CD14-positive monocyte (primary cell): Measurements from ENCODE around the gene BHLHE23. TPM values are rescaled to one million over a fixed set of nuclear protein-coding genes. Genes with fewer than 3 reads are reported as not detected.
A peak's percentile ranks its signal among the peaks of the same experiment; 100 is the strongest.

Source experiments
- DNase-seq, 3 donors: peaks; one replicate each; pipeline ENCODE4 v3.0.0-alpha.2; 2011 to 2022
- H2AFZ ChIP-seq: 2 replicates; pipeline ENCODE4 v1.6.0; 2012; ENCODE audit warnings: mild to moderate bottlenecking, low read depth, low read length, inconsistent platforms; ENCODE audit not compliant: insufficient read depth, poor library complexity, severe bottlenecking
- H3K27ac ChIP-seq, 2 donors: 1 replicate in 1 of 2; 2 replicates in 1 of 2; pipeline ENCODE4 v1.5.1; 2012 to 2013; ENCODE audit warnings: low read length in 2 of 2, control low read depth in 1 of 2, inconsistent platforms in 1 of 2, low read depth in 1 of 2, mild to moderate bottlenecking in 1 of 2
- H3K27me3 ChIP-seq, 2 donors: one replicate each; pipeline versions ENCODE4 v1.6.0 to v1.6.1; 2011 to 2013; ENCODE audit warnings: low read length in 2 of 2; ENCODE audit not compliant: control insufficient read depth in 2 of 2, insufficient read depth in 2 of 2
- H3K36me3 ChIP-seq, 2 donors: replicated peaks in 1 of 2; 1 replicate in 1 of 2; 2 replicates in 1 of 2; pipeline versions ENCODE4 v1.5.1 to v1.6.1; 2012 to 2013; ENCODE audit warnings: low read length in 2 of 2, control low read depth in 1 of 2, inconsistent platforms in 1 of 2, mild to moderate bottlenecking in 1 of 2; ENCODE audit not compliant: insufficient read depth in 2 of 2, control insufficient read depth in 1 of 2
- H3K4me1 ChIP-seq, 2 donors: 1 replicate in 1 of 2; 2 replicates in 1 of 2; pipeline versions ENCODE4 v1.5.1 to v1.6.1; 2012 to 2013; ENCODE audit warnings: low read length in 2 of 2, control low read depth in 1 of 2, inconsistent platforms in 1 of 2, mild to moderate bottlenecking in 1 of 2, moderate library complexity in 1 of 2; ENCODE audit not compliant: insufficient read depth in 2 of 2, control insufficient read depth in 1 of 2
- H3K4me2 ChIP-seq: replicated peaks from 2 replicates; pipeline ENCODE3; 2012; ENCODE audit warnings: low read length, moderate library complexity, mild to moderate bottlenecking; ENCODE audit not compliant: poor library complexity, severe bottlenecking; ENCODE audit errors: extremely low read depth
- H3K4me3 ChIP-seq, 3 experiments: fragments of 200-600 bp in 1 of 3; sonication (generic) in 1 of 3; replicated peaks in 1 of 3; 1 replicate in 2 of 3; 2 replicates in 1 of 3; pipeline ENCODE4 v1.5.1; 2011 to 2013; ENCODE audit warnings: low read length in 3 of 3, mild to moderate bottlenecking in 3 of 3, control low read depth in 2 of 3, low read depth in 2 of 3, inconsistent platforms in 1 of 3, moderate library complexity in 1 of 3
- H3K79me2 ChIP-seq: 2 replicates; pipeline ENCODE4 v1.6.0; 2012; ENCODE audit warnings: mild to moderate bottlenecking, control low read depth, inconsistent platforms, low read length, moderate library complexity; ENCODE audit not compliant: insufficient read depth
- H3K9ac ChIP-seq: 2 replicates; pipeline ENCODE4 v1.6.0; 2017; ENCODE audit warnings: low read length, mild to moderate bottlenecking; ENCODE audit not compliant: insufficient read depth, poor library complexity, severe bottlenecking
- H3K9me3 ChIP-seq, 2 donors: replicated peaks in 1 of 2; 1 replicate in 1 of 2; 2 replicates in 1 of 2; pipeline versions ENCODE4 v1.5.1 to v1.6.1; 2012 to 2013; ENCODE audit warnings: low read length in 2 of 2, control low read depth in 1 of 2; ENCODE audit not compliant: control insufficient read depth in 1 of 2, insufficient read depth in 1 of 2
- H4K20me1 ChIP-seq: 2 replicates; pipeline ENCODE4 v1.6.0; 2012; ENCODE audit warnings: mild to moderate bottlenecking, low read length, control low read depth, moderate library complexity; ENCODE audit not compliant: insufficient read depth
- H3K27ac Mint-ChIP-seq, 7 donors: one replicate each; pipeline ENCODE4 v1.8.0; 2020; ENCODE audit warnings: mild to moderate bottlenecking in 7 of 7, mixed read lengths in 7 of 7, moderate library complexity in 6 of 7, inconsistent platforms in 2 of 7
- H3K27me3 Mint-ChIP-seq, 3 donors: one replicate each; pipeline ENCODE4 v1.8.0; 2021 to 2022; ENCODE audit warnings: low read depth in 3 of 3, mild to moderate bottlenecking in 3 of 3, mixed read lengths in 3 of 3, moderate library complexity in 3 of 3, inconsistent platforms in 1 of 3
- H3K36me3 Mint-ChIP-seq, 2 donors: one replicate each; pipeline ENCODE4 v1.8.0; 2020; ENCODE audit warnings: mixed read lengths in 2 of 2, inconsistent platforms in 1 of 2, mild to moderate bottlenecking in 1 of 2
- H3K4me1 Mint-ChIP-seq: one replicate; pipeline ENCODE4 v1.8.0; 2020; ENCODE audit warnings: mild to moderate bottlenecking, mixed read lengths
- H3K4me3 Mint-ChIP-seq, 2 donors: one replicate each; pipeline ENCODE4 v1.8.0; 2020; ENCODE audit warnings: mild to moderate bottlenecking in 2 of 2, mixed read lengths in 2 of 2, moderate library complexity in 1 of 2
- H3K9me3 Mint-ChIP-seq, 7 donors: one replicate each; pipeline ENCODE4 v1.8.0; 2020 to 2022; ENCODE audit warnings: mixed read lengths in 7 of 7, mild to moderate bottlenecking in 6 of 7, moderate library complexity in 6 of 7, inconsistent platforms in 2 of 7
- CTCF ChIP-seq: fragments of 200-600 bp; IDR thresholded peaks from one replicate; pipeline ENCODE4 v1.8.0; 2022; ENCODE audit warnings: antibody characterized with exemption, mild to moderate bottlenecking
- WGBS: methylation state at CpG from one replicate; pipeline ENCODE4 v1.1.5; 2013; ENCODE audit warnings: missing lambda C conversion rate; ENCODE audit not compliant: insufficient coverage; 5-methylcytosine and 5-hydroxymethylcytosine counted together
- intact Hi-C, 2 donors: fragments of 100-400 bp; cut with micrococcal nuclease; formaldehyde crosslinking; loops; one replicate each; pipeline versions ENCODE4 v1.15.0 to v1.15.1; 2023
- polyA plus RNA-seq, 3 donors: library from polyadenylated mRNA; depleted of rRNA in 1 of 3; unstranded in 2 of 3; stranded (reverse) in 1 of 3; fragments of 300-500 nt in 2 of 3; fragments of >200 nt in 1 of 3; fragmentation: Illumina TruSeq in 2 of 3; gene quantifications; 1 replicate in 2 of 3; 2 replicates in 1 of 3; pipeline ENCODE4 v1.2.3, GENCODE V29; 2012 to 2021

BHLHE23 gene
- polyA plus RNA-seq, 3 donors, result not detected

GRCh38 chr20:62998449-62998848 is 8.3 kb downstream of the BHLHE23 start:
- H3K9me3 ChIP-seq, result peaks cover 2 to 4% of the 10 kb centered on the region in 2 donors
- no peak overlapping the region for H3K4me3 ChIP-seq
- peaks cover 0 to 8% (median 0%) of the 10 kb centered on the region in 7 donors for H3K9me3 Mint-ChIP-seq
- no peak overlapping the region for H2AFZ ChIP-seq
- H3K4me1 ChIP-seq, result no peaks in the 10 kb centered on the region
- no peaks in the 10 kb centered on the region for H3K79me2 ChIP-seq
- no peaks in the 10 kb centered on the region for H3K36me3 Mint-ChIP-seq
- intact Hi-C loops, result no loop called here
- no peaks in the 10 kb centered on the region for H4K20me1 ChIP-seq
- no peak overlapping the region for H3K9ac ChIP-seq
- no peak overlapping the region for H3K4me2 ChIP-seq
- no peak overlapping the region for H3K27ac ChIP-seq
- peaks cover 5 to 48% of the 10 kb centered on the region in 2 donors for H3K27me3 ChIP-seq
- TF ChIP-seq CTCF, result no peak
- no peaks in the 10 kb centered on the region for H3K36me3 ChIP-seq
- peaks cover 5% of the 10 kb centered on the region for H3K4me1 Mint-ChIP-seq
- WGBS, result 75% methylated on average over 5 of the region's 5 CpGs
- DNase-seq, result no peak
- H3K4me3 Mint-ChIP-seq, result no peak overlapping the region
- H3K27me3 Mint-ChIP-seq, result peaks cover 50 to 77% (median 53%) of the 10 kb centered on the region in 3 donors
- H3K27ac Mint-ChIP-seq, result no peak overlapping the region

- Histone ChIP-seq H3K4me3 (no peak overlapping the region), H3K9me3 (peaks cover 0 to 4% of the 10 kb centered on the region in 2 donors), H3K27me3 (peaks cover 0 to 39% of the 10 kb centered on the region in 2 donors), H3K79me2 (no peaks in the 10 kb centered on the region), H3K27ac (no peak overlapping the region), H3K4me2 (no peak overlapping the region), H4K20me1 (no peaks in the 10 kb centered on the region), H2AFZ (no peak overlapping the region), H3K4me1 (no peaks in the 10 kb centered on the region), H3K9ac (no peak overlapping the region), H3K36me3 (no peaks in the 10 kb centered on the region)
- 13% methylated on average over 16 of the region's 20 CpGs for WGBS
- Mint-ChIP-seq H3K4me1 (peaks cover 5% of the 10 kb centered on the region), H3K27me3 (peaks cover 41 to 74% (median 44%) of the 10 kb centered on the region in 3 donors), H3K27ac (no peak overlapping the region), H3K36me3 (no peaks in the 10 kb centered on the region), H3K9me3 (peaks cover 0 to 8% (median 2%) of the 10 kb centered on the region in 7 donors), H3K4me3 (peak overlapping the region in 1 of 2 donors; percentile 28)
- no peak for TF ChIP-seq CTCF
- DNase-seq, result no peak
- intact Hi-C loops, result no loop called here
Measured at GRCh38 chr20:62997417-62998035, 9.2 kb downstream of the BHLHE23 start.
